K562 (cell line): ENCODE data around the gene HMBS. TPM values are rescaled to one million over a fixed set of nuclear protein-coding genes. Genes with fewer than 3 reads are reported as not detected.

Source experiments
- CBFB ChIP-seq: sonication (generic); formaldehyde crosslinking; IDR thresholded peaks from 2 replicates; pipeline ENCODE4 v1.4.0; 2020; ENCODE audit warnings: mild to moderate bottlenecking, missing genetic modification reagents
- CEBPG ChIP-seq, 3 experiments: fragments of 200-800 bp in 1 of 3; sonication (Bioruptor generic) in 1 of 3; sonication (generic) in 1 of 3; formaldehyde crosslinking in 1 of 3; IDR thresholded peaks in 2 of 3; conservative IDR thresholded peaks in 1 of 3; 2 replicates each; pipeline versions ENCODE4 v1.6.1 to v1.8.0; 2016 to 2022; ENCODE audit warnings: missing compliant biosample characterization in 2 of 3, missing genetic modification characterization in 2 of 3, mild to moderate bottlenecking in 1 of 3, missing genetic modification reagents in 1 of 3
- HIVEP1 ChIP-seq: fragments of 250-450 bp; sonication (Bioruptor Pico); IDR thresholded peaks from 2 replicates; pipeline ENCODE4 v1.4.0; 2020; ENCODE audit warnings: mild to moderate bottlenecking
- HNRNPH1 ChIP-seq: fragments of 200-400 bp; formaldehyde crosslinking; optimal IDR thresholded peaks from 2 replicates; pipeline ENCODE3; 2017; ENCODE audit warnings: low read depth, mild to moderate bottlenecking, low read length, moderate library complexity
- MAFG ChIP-seq: fragments of 450-650 bp; conservative IDR thresholded peaks from 2 replicates; pipeline ENCODE4 v1.6.1; 2016; ENCODE audit warnings: missing genetic modification characterization, missing compliant biosample characterization
- MGA ChIP-seq: fragments of 450-650 bp; IDR thresholded peaks from 2 replicates; pipeline ENCODE4 v1.6.1; 2016; ENCODE audit warnings: mild to moderate bottlenecking, moderate library complexity
- MITF ChIP-seq: IDR thresholded peaks from 2 replicates; pipeline ENCODE4 v1.6.1; 2014; ENCODE audit warnings: antibody characterized with exemption
- SAP30 ChIP-seq: fragments of 200-600 bp; sonication (generic); IDR thresholded peaks from 2 replicates; pipeline ENCODE4 v1.6.1; 2012; ENCODE audit warnings: borderline replicate concordance, low read depth, mild to moderate bottlenecking, moderate library complexity, low read length, control low read depth, inconsistent platforms; ENCODE audit not compliant: insufficient read depth, poor library complexity, severe bottlenecking
- polyA plus RNA-seq, 8 experiments: library from polyadenylated mRNA; depleted of rRNA in 4 of 8; stranded (reverse) in 5 of 8; unstranded in 3 of 8; fragments of >200 nt; fragmentation: Nextera tagmentation in 2 of 8; fragmentation: Illumina TruSeq in 1 of 8; extraction: Ambion mirVana in 2 of 8; extraction: Trizol in 1 of 8; gene quantifications; 2 replicates each; pipeline versions ENCODE4 v1.2.1 to v1.2.3, GENCODE V29; 2011 to 2014; ENCODE audit warnings: inconsistent platforms in 1 of 8, missing spikeins in 1 of 8
- total RNA-seq, 7 experiments: library from RNA; depleted of rRNA in 6 of 7; stranded (reverse); fragments of >200 nt in 6 of 7; fragmentation: Illumina TruSeq in 2 of 7; extraction: Trizol in 2 of 7; gene quantifications; 2 replicates each; pipeline versions ENCODE4 v1.2.1 to v1.2.3, GENCODE V29; 2011 to 2021; ENCODE audit warnings: low replicate concordance in 1 of 7
- TF ChIP-seq, protein P1 (sequence below): fragments of 250-450 bp; sonication (Bioruptor Pico); IDR thresholded peaks from 2 replicates; pipeline ENCODE4 v1.4.0; 2020; ENCODE audit warnings: mild to moderate bottlenecking, moderate library complexity, borderline replicate concordance

The HMBS gene
- total and polyA plus RNA-seq, 9 of the 15 experiments (the other 6 are each of a cell fraction or from before 2014, with no cell fraction given) = 56.9 to 385 (median 286) TPM

GRCh38 chr11:119093942-119094815 lies 9.5 kb downstream of the HMBS start (continued):
- peak; percentile 44; the same call in 1 of the 2 replicates for TF ChIP-seq CBFB (CRISPR knock-in tag)
- peak; percentile 52 for TF ChIP-seq SAP30
- TF ChIP-seq MITF = no peak
- TF ChIP-seq MGA = no peak
- no peak for TF ChIP-seq HIVEP1 (CRISPR knock-in tag)
- TF ChIP-seq CEBPG (CRISPR knock-in tag; IDR thresholded peaks at IDR 0.05) = no peak
- TF ChIP-seq CEBPG (tag; conservative IDR thresholded peaks at IDR 0.05 in 1 of 2, IDR thresholded peaks at IDR 0.05 in 1 of 2) = no peak
- TF ChIP-seq HNRNPH1 = peak; percentile 1
- TF ChIP-seq MAFG = no peak
- TF ChIP-seq, protein P1, sequence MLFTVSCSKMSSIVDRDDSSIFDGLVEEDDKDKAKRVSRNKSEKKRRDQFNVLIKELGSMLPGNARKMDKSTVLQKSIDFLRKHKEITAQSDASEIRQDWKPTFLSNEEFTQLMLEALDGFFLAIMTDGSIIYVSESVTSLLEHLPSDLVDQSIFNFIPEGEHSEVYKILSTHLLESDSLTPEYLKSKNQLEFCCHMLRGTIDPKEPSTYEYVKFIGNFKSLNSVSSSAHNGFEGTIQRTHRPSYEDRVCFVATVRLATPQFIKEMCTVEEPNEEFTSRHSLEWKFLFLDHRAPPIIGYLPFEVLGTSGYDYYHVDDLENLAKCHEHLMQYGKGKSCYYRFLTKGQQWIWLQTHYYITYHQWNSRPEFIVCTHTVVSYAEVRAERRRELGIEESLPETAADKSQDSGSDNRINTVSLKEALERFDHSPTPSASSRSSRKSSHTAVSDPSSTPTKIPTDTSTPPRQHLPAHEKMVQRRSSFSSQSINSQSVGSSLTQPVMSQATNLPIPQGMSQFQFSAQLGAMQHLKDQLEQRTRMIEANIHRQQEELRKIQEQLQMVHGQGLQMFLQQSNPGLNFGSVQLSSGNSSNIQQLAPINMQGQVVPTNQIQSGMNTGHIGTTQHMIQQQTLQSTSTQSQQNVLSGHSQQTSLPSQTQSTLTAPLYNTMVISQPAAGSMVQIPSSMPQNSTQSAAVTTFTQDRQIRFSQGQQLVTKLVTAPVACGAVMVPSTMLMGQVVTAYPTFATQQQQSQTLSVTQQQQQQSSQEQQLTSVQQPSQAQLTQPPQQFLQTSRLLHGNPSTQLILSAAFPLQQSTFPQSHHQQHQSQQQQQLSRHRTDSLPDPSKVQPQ (CRISPR knock-in tag) = no peak
